Dedifferentiated amniotic fluid mesenchymal stem cell (primary cell): ENCODE data around the gene SREK1.

Experiments used
- DNase-seq: peaks from one replicate; pipeline ENCODE4 v3.0.0-alpha.2; 2016; ENCODE audit errors: extremely low spot score

Gene SREK1

DNA sequence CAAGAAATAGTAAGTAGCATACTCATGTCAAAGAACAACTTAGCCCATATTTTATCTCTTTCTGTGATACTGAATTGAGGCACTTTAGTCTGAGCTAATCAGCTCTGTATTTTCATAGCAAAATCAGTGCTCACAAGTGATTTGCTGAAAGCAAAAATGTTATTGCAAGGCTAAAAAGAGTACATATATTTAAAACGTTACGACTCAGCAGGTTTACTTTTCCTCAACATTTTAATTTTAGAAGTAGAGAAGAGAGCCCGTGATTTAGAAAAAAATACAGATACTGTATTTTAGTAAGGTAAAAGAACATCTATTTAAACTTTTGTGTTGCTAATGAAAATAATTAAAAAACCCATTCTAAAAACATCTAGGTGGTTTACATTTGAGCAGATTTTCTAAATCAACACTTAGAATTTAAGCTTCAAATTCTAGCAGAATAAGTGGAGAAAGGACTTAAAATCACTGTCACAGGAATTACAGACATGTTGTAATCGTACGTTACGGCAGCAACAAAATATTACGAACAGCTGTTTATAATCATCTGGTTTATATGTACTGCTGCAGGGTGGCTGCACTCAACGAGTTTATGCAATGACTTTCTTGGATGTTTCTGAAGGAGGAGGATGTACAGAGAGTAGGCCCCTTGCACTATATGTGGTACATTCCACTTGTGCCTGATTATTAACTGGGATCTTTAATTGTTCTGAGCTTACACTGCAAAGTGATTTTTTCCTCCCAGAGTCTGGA lies 20.1 kb downstream of the SREK1 start:
- DNase-seq = peak; percentile 44

DNA sequence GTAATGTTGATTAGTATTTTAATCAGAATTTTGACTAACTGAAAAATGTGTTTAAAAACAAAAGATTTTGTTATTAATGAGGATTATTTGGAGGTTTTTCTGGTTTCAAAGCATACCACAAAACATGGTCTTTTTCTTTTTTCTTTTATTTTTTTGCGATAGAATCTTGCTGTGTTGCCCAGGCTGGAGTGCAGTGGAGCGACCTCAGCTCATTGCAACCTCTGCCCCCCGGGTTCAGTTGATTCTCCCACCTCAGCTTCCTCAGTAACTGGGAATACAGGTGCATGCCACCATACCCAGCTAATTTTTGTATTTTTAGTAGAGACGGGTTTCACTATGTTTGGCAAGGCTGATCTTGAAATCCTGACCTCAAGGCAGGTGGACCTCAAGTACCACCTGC lies 24.1 kb downstream of the SREK1 start:
- DNase-seq = no peak

DNA sequence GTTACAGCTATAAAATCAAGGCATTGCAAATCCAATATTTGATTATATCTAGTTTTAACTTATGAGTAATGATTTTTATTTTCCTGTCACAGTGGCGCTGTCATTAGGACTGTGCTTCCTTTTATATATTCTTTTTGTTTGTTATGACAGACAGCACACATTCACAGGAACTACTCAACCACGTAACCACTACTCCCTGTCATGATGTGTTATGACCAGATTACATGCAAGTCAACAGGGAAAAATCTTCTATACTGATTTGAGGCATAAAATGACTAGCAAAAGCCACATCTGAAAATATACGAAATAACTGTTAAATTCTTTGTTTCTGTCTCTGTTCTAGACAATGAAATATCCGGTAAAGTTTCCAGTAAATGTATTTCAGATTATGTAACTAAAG lies 25.4 kb downstream of the SREK1 start:
- no peak for DNase-seq

DNA sequence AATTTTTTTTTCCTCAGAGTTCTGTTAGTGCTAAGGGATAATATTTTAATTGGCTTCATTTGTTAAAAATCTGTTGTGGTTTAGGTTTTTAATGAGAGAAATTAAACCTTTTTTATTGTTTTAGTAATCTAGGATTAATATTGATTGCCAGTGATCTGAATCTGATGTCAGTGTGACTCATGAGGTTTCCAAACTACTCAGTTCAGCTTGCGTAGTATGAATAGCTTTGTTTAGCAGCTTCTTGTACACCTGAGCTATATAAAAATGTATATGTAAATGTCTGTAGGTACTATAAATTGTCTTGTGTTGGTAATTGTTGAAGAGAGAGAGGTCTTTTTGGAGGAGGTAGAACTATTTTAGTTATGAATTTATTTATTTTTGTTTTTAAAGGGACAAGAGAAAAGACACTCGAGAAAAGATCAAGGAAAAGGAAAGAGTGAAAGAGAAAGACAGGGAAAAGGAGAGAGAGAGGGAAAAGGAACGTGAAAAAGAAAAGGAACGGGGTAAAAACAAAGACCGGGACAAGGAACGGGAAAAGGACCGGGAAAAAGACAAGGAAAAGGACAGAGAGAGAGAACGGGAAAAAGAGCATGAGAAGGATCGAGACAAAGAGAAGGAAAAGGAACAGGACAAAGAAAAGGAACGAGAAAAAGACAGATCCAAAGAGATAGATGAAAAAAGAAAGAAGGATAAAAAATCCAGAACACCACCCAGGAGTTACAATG lies 26.3 kb downstream of the SREK1 start:
- no peak for DNase-seq

DNA sequence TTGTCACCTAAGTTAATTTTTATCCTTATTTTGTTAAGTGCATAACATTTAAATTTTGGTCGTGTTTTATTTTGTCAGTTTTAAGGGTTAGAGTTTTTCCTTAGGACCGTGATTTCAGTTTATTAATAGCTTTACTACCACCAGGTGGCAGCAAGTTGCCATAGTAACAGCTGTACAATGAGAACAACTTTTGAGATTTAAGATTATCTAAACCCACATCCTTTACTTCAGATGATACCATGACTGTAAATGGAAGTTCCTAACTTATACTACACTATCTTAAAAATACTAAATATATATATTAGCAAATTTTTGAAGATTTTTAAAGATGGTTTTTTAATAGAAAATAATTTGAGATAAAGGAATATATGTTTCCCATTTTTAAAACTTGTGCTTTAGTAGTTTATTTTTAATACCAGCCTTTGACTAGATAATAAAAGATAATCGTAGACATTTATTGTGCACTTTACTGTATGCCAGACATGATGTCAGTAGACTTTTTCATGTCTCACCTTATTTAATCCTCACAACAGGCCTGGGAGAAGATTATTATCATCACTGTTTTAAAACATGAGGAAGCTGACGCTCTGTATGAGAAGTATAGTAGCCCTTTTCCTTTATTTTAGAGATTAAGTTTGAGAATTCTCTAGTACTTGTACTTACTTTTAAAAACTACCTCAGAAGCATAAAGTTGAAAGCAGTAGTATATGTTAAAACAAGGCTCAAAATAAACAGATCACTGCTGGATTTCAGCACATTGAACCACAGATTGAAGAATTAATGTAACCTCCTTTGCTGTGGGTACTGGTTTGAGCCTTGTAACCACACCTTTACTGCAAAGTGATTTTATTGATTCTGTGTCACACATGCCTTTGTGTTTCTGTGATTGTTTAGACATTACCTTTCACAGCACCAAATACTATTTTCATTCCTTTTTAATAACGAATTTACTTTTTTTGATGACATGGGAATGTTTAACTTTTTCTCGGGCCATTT lies 27.5 kb downstream of the SREK1 start:
- peak; percentile 24 for DNase-seq

DNA sequence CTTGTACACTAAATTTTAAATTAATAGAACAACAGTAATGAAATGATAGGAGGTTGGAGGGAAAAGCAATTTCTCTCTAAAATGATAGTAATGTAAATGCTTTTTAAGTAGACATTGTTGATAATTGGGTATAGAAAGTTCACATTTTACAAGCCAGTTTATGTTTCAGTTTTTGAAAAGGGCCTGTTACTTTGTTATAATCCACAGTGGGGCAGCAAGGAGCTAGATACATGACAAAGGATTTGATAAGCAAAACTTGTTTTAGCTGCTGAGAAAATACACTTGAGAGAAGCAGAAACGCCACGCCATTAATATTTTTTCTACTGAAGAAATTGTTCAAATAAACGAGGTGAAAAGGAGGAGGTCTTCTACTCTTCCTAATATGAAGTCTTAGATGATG lies 30.2 kb downstream of the SREK1 start:
- DNase-seq = no peak

DNA sequence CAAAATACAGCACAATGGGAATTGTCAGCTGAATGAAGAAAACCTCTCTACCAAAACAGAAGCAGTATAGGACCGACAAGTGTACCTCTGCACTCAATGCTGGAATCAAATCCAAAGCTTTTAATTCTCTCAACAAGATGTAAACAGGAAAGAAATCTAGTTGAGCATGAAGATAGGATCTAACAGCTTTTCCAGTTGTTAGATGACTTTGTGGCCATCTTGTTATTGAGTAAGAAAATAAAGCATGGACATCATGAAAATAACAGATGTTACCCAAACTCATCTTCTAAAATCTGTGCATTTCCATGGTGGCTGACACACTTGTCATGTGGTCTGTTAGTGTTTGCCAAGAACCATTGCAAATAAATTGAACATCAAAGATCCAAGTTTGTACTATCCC lies 34.7 kb downstream of the SREK1 start:
- DNase-seq = no peak

DNA sequence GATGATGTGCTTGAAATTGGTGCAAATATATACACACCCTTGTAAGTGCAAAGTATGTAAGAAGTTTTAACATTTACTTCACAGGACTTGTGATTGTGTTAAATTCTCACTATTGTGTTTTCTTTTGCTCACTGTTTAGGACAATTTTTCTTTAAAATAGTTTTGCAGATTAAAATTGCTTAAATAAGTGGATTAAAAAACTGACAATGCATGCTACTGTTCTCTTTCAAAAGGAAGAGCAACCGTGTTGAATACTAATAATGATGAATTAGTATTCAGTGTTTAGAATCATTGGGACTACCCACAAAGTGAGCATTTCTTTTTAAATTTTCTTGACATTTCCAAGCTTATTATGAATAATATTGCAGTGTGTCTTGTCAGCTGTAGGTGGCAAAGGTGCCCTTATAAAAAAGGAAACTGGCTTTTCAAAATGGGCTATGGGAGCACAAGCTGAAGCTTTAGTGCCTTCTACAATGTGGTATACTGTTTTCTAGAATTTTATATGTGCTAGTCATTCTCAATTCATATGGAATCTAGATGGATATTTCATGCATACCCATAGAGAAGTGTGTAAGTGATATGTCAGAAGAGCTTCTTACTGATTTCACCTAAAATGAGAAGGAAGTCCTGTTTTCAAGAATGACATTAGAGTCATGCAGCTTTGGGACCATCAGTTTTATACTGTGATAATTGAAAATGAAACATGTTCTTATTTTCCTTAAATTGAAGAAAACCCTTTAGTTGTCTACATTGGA lies 35.4 kb downstream of the SREK1 start:
- DNase-seq = no peak

DNA sequence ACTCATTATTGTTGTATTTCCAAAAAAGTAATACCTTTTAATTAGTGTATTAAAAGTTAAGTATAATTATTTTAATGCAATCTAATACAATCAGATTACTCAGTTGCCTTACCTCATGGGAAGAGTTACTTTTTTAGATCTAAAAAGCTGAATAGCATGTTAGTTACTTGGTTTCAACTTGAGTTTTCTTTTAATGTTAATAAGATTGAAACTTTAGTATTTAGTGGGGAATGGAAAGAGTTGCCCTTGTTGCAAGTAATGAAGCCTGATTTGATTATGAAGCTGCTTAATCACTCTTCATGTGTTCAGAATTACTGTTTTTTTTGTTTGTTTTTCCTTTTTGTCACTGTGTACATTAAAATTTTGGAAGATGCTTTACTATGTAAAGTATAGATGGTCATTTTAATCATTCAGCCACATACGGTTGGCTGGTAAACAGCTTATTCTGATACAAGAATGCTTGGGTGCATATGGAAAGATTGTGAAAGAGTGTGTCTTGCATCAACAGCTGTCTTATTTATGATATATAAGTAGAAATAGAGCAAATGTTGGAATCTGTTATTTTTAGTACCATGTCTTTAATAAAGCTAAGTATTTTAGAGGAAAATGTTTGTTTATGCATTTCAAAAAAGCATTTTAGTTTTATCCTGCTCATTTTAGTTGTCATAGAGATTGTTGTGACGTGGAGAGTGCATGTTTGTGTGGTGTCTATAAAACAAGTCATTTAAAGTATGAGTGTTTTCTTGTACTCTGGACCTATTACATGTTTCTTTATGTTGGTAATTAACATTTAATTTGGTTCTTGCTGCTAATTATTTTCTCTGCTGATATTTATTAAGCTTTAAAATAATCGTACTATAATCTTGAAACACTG lies 36.4 kb downstream of the SREK1 start:
- no peak for DNase-seq

DNA sequence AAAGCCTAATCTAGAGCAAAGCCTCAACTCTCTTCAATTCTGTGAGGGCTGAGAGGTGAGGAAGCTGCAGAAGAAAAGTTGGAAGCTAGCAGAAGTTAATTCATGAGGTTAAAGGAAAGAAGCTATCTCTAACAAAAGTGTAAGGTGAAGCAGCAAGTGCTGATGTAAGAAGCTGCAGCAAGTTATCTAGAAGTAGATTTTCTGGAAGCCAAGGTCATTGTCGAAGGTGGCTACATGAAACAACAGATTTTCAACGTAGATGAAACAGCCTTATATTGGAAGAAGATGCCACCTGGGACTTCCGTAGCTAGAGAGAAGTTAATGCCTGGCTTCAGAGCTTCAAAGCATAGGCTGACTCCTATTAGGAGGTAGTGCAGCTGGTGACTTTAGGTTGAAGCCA lies 42.0 kb downstream of the SREK1 start:
- DNase-seq = no peak

DNA sequence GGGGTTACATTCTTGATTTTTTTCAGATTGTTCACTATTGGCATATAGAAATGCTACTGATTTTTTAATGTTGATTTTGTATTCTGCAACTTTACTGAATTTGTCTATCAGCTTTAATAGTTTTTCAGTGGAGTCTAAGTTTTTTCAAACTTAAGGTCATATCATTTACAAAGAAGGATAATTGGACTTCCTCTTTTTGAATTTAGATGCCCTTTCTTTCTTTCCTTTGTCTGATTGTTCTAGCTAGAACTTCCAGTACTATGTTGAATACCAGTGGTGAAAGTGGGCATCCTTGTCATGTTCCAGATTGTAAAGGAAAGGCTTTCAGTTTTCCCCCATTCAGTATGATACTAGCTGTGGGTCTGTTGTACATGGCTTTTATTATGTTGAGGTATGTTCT lies 49.3 kb downstream of the SREK1 start:
- DNase-seq = no peak

DNA sequence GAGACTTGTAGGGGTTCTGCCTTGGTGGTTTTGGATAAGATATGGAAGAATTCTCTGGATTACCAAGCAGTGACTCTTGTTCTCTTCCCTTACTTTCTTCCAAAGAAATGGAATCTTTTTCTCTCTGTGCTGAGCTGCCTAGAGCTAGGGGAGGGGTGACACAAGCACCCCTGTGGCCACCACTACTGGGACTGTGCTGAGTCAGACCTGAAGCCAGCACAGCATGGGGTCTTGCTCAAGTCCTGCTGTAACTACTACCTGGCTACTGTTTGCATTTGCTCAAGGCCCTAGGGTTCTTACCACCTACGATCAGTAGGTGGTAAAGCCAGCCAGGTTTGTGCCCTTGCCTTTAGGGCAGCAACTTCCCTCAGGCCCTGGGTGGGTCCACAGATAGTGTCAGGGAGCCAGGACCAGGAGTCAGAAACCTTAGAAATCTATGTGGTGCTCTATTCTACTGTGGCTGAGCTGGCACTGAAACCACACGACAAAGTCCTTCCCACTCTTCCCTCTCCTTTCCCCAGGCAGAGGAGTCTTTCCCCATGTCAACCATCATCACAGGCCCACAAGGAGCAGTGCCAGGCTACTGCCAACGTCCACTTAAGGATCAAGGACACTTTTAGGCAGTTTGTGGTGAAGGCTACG lies 53.8 kb downstream of the SREK1 start:
- DNase-seq = no peak

DNA sequence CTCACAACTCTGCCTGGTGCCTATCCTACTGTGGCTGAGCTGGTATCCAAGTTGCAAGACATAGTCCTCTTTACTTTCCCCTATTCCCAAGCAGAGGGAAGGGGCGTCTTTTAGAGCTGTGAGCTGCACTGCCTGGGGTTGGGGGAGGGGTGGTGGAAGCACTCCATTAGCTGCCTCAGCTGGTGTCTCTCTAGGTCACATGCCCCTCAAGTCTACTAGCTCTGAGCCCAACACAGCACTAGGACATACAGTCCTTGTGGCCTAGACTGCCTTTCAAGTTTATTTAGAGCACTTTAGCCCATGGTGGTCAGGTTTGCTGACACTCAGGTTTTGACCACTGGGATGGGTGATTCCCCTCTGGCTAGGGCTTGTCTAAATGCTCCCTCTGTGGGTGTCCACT lies 54.7 kb downstream of the SREK1 start:
- DNase-seq = no peak

DNA sequence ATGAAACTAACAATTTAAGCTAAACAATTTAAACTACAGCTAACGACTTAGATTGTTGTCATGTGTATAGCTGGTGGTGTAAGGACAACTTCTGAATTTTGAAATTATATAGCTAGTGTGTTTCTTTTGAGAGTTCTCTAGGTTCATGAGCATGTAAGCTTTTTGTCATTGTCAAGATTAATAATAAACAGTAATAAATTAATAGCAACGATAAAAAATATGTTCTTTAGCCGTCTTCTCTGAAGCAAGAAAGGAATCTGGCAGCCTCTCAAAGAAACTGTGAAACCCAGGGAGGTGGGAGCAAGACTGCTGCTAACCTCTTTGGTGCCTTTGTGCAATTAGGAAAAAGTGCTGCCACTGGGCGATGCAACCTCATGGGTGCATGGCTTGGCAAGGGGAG lies 59.4 kb downstream of the SREK1 start:
- no peak for DNase-seq

DNA sequence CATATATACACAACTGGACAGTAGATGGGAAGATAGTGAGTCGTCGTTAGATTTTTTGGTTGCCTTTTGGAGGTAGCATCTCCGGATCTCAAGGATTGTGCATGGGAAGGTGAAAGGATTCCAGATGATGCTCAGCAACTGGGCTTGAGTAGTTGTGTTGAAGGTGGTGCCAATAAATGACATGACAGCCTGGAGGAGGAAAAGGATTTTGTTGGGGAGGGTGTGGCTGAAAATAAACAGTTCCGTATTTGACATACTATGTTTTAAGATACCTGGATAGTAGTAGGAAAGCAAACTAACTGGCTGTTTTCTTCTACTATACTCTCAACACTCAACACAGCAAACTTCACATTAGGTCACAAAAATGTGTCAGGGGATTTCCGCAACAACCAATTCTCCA lies 62.4 kb downstream of the SREK1 start:
- no peak for DNase-seq

DNA sequence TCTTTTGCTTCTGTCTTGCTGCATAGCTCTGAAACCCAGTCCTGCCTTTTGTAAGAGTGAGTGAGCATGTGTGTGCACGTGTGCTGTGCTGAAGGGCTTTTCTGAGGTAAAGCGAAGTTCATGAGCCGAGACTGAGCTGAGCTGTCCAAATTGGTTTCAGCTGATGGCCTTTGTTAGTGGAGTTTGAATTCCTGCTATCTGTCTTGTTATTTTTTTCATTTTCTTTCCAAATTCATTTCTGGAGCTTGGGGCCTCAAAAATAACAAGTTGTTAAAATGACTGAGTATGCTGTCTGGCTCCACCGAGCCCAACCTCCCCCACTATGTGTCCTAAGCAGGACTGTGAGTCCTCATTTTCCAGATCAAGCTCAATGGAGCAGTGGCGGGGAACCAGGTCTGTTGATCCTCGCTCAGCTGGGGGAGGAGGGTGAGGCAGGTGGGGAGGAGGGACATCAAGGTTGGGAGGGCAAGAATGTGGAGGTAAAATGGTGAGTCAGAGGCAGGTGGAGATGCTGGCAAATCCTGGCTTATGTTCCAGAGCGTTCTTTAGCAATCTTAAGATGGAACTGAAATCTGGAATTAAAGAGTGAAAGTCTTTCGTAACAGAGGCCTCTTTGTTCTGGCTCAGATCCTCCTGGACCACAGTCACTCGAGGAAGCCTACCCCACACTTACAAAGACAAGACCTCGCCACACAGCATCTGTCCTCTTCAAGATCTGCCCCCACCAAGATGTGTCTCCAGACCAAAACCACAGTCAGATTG lies 63.9 kb downstream of the SREK1 start:
- DNase-seq = no peak

DNA sequence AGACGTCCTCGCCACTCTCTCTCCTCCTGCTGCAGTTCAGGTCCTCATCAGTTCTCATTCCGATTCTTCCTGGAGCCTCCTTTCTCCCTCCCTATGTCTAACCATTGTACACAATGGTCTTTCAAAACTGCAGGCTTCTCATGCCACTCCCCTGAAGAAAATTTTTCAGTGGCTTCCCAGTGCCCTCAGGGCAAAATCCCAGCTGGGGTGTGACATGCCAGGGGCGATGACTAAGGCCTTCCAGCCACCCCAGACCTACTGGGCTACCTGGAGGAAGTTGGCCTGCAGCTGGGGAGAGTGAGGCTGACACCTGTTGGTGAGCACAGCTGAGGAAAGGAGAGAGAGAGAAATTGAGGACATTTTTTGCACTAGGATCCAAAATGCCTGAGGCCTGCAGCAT lies 65.2 kb downstream of the SREK1 start:
- no peak for DNase-seq

DNA sequence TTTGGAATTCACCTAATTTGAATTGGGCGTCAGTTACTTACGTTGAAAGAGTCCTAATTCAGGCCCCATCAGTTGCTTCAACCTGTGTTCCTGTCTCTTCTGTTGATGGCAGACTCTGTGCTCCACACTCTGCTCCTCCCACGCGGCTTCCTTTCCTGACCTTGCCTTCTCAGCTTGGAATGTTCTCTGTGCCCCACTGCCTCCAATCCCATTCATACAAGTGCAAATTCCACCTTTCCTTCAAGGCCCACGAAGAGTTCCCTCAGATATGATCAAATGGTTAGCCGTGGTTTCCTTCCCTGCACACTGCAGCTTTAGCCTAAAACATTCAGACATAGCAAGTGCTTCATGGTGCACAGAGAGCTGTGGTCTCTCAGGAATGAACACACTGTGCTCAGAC lies 65.7 kb downstream of the SREK1 start:
- DNase-seq = no peak

DNA sequence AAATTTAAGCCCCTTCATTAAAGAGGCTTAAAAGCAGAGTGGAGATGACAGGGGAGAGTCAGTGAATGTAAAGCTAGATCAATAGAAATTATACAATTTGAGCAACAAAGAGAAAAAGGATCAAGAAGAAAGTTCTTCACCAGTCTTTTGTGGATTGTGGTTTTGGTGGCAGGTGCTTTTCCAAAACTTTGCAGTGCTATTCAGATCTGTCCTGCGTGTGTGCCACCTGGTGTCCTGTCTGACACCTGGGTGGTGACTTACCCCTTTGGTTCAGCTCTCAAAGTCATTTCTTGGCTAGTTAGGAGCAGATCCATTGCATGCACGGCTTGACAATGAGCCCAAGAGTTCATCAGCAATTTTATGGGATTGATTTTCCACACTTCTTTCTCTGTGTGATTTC lies 69.4 kb downstream of the SREK1 start:
- no peak for DNase-seq
